Gastrocnemius medialis (tissue), 4 donors: ENCODE data around the gene PCDH11Y.
"Not testable (repeated sequence)": the region's sequence is repeated elsewhere in the genome, so short reads cannot be mapped to it uniquely, and the experiment has no call there.

Experiments
- POLR2A ChIP-seq, 2 donors: fragments of 450-650 bp; IDR thresholded peaks; one replicate each; pipeline ENCODE4 v1.6.1; 2017; ENCODE audit warnings: antibody characterized with exemption in 2 of 2, mild to moderate bottlenecking in 2 of 2, moderate library complexity in 2 of 2
- TF ChIP-seq, protein P1 (sequence below), 5 experiments: fragments of 450-650 bp in 3 of 5; fragments of 200-600 bp in 2 of 5; sonication (generic) in 2 of 5; IDR thresholded peaks in 4 of 5; conservative IDR thresholded peaks in 1 of 5; 1 replicate in 4 of 5; 2 replicates in 1 of 5; pipeline ENCODE4 v1.5.1; 2016 to 2019; ENCODE audit warnings: antibody characterized with exemption in 5 of 5, mild to moderate bottlenecking in 3 of 5, moderate library complexity in 3 of 5

DNA sequence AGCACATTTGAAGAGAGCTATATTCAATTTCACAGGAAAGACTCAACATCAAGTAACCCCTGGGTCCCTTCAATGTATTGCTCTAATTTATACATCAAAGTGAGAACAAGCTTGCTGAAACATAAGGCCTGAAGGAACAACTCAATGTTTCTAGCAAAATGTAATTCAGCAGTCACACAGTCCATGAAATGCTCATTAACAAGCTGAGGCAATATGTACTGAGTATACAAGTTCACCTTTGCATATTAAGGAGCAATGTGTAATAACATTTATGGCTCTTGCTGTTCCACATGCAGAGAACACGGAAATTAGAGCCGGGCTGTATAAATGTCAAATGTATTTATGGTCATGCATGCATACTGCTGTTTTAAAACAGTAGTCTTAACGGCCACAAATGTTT lies 342.1 kb downstream of the PCDH11Y start:
- not testable (repeated sequence) for TF ChIP-seq POLR2A (IDR thresholded peaks at IDR 0.05)
- TF ChIP-seq, protein P1, sequence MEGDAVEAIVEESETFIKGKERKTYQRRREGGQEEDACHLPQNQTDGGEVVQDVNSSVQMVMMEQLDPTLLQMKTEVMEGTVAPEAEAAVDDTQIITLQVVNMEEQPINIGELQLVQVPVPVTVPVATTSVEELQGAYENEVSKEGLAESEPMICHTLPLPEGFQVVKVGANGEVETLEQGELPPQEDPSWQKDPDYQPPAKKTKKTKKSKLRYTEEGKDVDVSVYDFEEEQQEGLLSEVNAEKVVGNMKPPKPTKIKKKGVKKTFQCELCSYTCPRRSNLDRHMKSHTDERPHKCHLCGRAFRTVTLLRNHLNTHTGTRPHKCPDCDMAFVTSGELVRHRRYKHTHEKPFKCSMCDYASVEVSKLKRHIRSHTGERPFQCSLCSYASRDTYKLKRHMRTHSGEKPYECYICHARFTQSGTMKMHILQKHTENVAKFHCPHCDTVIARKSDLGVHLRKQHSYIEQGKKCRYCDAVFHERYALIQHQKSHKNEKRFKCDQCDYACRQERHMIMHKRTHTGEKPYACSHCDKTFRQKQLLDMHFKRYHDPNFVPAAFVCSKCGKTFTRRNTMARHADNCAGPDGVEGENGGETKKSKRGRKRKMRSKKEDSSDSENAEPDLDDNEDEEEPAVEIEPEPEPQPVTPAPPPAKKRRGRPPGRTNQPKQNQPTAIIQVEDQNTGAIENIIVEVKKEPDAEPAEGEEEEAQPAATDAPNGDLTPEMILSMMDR (IDR thresholded peaks at IDR 0.05 in 4 of 5, conservative IDR thresholded peaks at IDR 0.05 in 1 of 5): not testable (repeated sequence)
